Heart left ventricle (tissue), 16 donors: ENCODE results near the gene CKMT2. TPM values are rescaled to one million over a fixed set of nuclear protein-coding genes. Genes with fewer than 3 reads are reported as not detected.

Experiments used
- ATAC-seq, 4 donors: fragments of 200-7000 bp; cut with Tn5 transposase; one replicate each; pipeline ENCODE4 v1.9.1; 2020 to 2022; ENCODE audit warnings: moderate library complexity in 4 of 4, mild to moderate bottlenecking in 3 of 4, moderate number of reproducible peaks in 1 of 4
- DNase-seq, 5 donors: peaks; one replicate each; pipeline ENCODE4 v3.0.0-alpha.2; 2020
- H3K27ac ChIP-seq, 12 donors: fragments of 200-600 bp; sonication (generic) in 4 of 12; one replicate each; pipeline versions ENCODE4 v1.5.0 to v1.8.0; 2016 to 2022; ENCODE audit warnings: mild to moderate bottlenecking in 2 of 12
- H3K27me3 ChIP-seq, 9 donors: fragments of 200-600 bp; sonication (generic) in 2 of 9; one replicate each; pipeline versions ENCODE4 v1.5.1 to v1.8.0; 2016 to 2022; ENCODE audit warnings: mild to moderate bottlenecking in 3 of 9
- H3K36me3 ChIP-seq, 9 donors: fragments of 200-600 bp; sonication (generic) in 2 of 9; one replicate each; pipeline versions ENCODE4 v1.5.0 to v1.8.0; 2018 to 2022; ENCODE audit warnings: mild to moderate bottlenecking in 2 of 9
- H3K4me1 ChIP-seq, 12 donors: fragments of 200-600 bp; sonication (generic) in 4 of 12; one replicate each; pipeline versions ENCODE4 v1.5.0 to v1.8.0; 2016 to 2022; ENCODE audit warnings: mild to moderate bottlenecking in 3 of 12
- H3K4me3 ChIP-seq, 12 donors: fragments of 200-600 bp; sonication (generic) in 4 of 12; one replicate each; pipeline versions ENCODE4 v1.5.0 to v1.8.0; 2017 to 2022; ENCODE audit warnings: mild to moderate bottlenecking in 9 of 12, moderate library complexity in 4 of 12
- H3K9me3 ChIP-seq, 12 donors: fragments of 200-600 bp; sonication (generic) in 4 of 12; one replicate each; pipeline versions ENCODE4 v1.5.0 to v1.8.0; 2016 to 2022; ENCODE audit warnings: mild to moderate bottlenecking in 1 of 12
- POLR2A ChIP-seq, 2 donors: fragments of 450-650 bp; IDR thresholded peaks; one replicate each; pipeline ENCODE4 v1.6.1; 2017; ENCODE audit warnings: antibody characterized with exemption in 2 of 2, mild to moderate bottlenecking in 2 of 2, moderate library complexity in 2 of 2
- WGBS, 4 donors: extraction: QIAGEN DNeasy Blood & Tissue Kit in 2 of 4; methylation state at CpG; one replicate each; pipeline versions ENCODE4 v1.1.5 to v1.1.7; 2013 to 2018; 5-methylcytosine and 5-hydroxymethylcytosine counted together
- intact Hi-C, 10 donors: fragments of 100-400 bp; cut with DNase I; formaldehyde crosslinking; loops; one replicate each; pipeline versions ENCODE4 v1.11.1 to v1.14.2; 2022
- polyA plus RNA-seq, 2 donors: library from polyadenylated mRNA; stranded (reverse); fragments of 200-250 nt; gene quantifications; one replicate each; pipeline ENCODE4 v1.2.3, GENCODE V29; 2013
- total RNA-seq, 9 donors: library from RNA; depleted of rRNA in 2 of 9; stranded (reverse); fragments of >200 nt in 2 of 9; fragmentation: NEBNext Ultra II Directional in 3 of 9; extraction: Animal tissue kit (Norgen Biotek cat#: 25700) in 3 of 9; gene quantifications; one replicate each; pipeline versions ENCODE4 v1.1.0 to v1.2.4, GENCODE V29; 2016 to 2023
- TF ChIP-seq, protein P1 (sequence below), 12 donors: fragments of 200-600 bp; sonication (generic) in 4 of 12; IDR thresholded peaks; one replicate each; pipeline versions ENCODE4 v1.5.0 to v1.8.0; 2018 to 2022; ENCODE audit warnings: antibody characterized with exemption in 12 of 12, mild to moderate bottlenecking in 5 of 12
- donor health status: ischemic (EF 13 %, LVEDD 7.1; RV severe dilation, severe dysfunction).
- donor health status: healthy with polysubstance abuse.
- donor health status: DM: no; HTN: yes; CAD: no.
- donor health status: DM: no; HTN: no; CAD: no.
- donor health status: ischemic (EF 25% LVEDD 6.9; RV normal size, moderate dysfunction).
- donor health status: ischemic (EF 25% LVEDD 5.7; RV mildly dilated, moderate dysfunction).
- donor health status: healthy.
- donor health status: DM: yes; HTN: yes; CAD: no.
- donor health status: ischemic (EF 35%, LVEDD 5.7; RV mildly dilated, moderate dysfunction).
- donor health status: nonischemic (EF 11% LVEDD 7.7; RV severe dilation, severe dysfunction).
- donor health status: DM: yes; HTN: yes; CAD: no.
- donor health status: PGD.
- donor health status: ischemic (EF 29% LVEDD 5.4; RV normal size, mild dysfunction).
- donor health status: nonischemic (EF 23%, LVEDD 6.1; RV moderate dilation, normal function).

The CKMT2 gene
- total and polyA plus RNA-seq, 11 donors, result 890 to 3,872 (median 1,758) TPM

DNA sequence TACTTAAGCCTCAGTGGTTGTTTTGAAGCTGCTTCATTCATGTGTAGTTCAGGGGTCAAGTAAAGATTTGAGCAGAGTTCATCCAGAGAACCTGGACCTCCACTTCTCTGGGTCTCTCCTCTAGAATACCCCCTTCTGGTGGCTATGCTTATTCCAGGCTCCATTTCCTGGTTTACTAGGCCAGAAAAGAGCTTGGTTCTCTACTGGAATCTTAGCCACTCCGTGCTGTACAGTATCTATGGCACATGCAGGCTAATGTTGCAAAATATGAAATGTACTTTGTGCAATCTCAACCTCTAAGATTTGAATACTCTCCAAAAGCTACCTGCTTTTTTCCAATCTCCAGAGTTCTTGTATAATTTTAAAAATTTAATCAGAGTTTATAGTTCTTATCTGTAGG, 50.9 kb downstream of the CKMT2 start:
- Histone ChIP-seq H3K36me3 (peaks cover 0 to 5% (median 0%) of the 10 kb centered on the region in 9 donors), H3K27me3 (no peaks in the 10 kb centered on the region), H3K4me1 (no peaks in the 10 kb centered on the region), H3K27ac (no peak overlapping the region), H3K4me3 (no peak overlapping the region), H3K9me3 (peaks cover 0 to 9% (median 0%) of the 10 kb centered on the region in 12 donors)
- 85 to 100% (median 98%) methylated on average over 1 of the region's 1 CpG for WGBS, 4 donors
- TF ChIP-seq, protein P1, sequence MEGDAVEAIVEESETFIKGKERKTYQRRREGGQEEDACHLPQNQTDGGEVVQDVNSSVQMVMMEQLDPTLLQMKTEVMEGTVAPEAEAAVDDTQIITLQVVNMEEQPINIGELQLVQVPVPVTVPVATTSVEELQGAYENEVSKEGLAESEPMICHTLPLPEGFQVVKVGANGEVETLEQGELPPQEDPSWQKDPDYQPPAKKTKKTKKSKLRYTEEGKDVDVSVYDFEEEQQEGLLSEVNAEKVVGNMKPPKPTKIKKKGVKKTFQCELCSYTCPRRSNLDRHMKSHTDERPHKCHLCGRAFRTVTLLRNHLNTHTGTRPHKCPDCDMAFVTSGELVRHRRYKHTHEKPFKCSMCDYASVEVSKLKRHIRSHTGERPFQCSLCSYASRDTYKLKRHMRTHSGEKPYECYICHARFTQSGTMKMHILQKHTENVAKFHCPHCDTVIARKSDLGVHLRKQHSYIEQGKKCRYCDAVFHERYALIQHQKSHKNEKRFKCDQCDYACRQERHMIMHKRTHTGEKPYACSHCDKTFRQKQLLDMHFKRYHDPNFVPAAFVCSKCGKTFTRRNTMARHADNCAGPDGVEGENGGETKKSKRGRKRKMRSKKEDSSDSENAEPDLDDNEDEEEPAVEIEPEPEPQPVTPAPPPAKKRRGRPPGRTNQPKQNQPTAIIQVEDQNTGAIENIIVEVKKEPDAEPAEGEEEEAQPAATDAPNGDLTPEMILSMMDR (IDR thresholded peaks at IDR 0.05), result no peak
- no peak for TF ChIP-seq POLR2A (IDR thresholded peaks at IDR 0.05)
- DNase-seq (no peak), ATAC-seq (no peak)
- intact Hi-C loops, result no loop called here

- WGBS, 4 donors, result 65 to 84% (median 80%) methylated on average over 3 of the region's 3 CpGs
- no peak for DNase-seq
- ATAC-seq, result no peak
- no peak overlapping the region for H3K4me3 ChIP-seq
- H3K27ac ChIP-seq, result no peak overlapping the region
- intact Hi-C loops, result no loop called here
- H3K4me1 ChIP-seq, result no peaks in the 10 kb centered on the region
- TF ChIP-seq, protein P1 (IDR thresholded peaks at IDR 0.05), result no peak
- TF ChIP-seq POLR2A (IDR thresholded peaks at IDR 0.05), result no peak
- no peaks in the 10 kb centered on the region for H3K27me3 ChIP-seq
- peaks cover 0 to 10% (median 0%) of the 10 kb centered on the region in 12 donors for H3K9me3 ChIP-seq
- peaks cover 0 to 8% (median 0%) of the 10 kb centered on the region in 9 donors for H3K36me3 ChIP-seq
Observed at GRCh38 chr5:81286059-81286617, 53.0 kb downstream of the CKMT2 start.

DNA sequence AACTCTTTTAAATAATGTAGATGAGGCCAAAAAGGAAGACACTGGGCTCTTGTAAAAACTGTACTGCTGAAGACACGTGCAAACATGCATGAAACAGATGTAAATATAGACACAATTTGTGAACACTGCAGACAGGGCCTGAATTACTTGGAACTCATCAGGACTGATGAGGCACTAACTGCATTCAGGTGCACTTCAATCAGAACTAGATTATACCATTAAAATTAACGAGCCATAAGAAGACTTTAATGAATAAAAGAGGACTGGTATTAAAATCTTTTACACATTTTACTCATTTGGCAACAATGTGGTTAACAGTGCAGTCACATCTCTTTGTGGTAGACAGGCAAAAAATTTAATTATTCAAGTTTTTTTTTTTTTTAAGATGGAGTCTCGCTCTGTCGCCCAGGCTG, 54.9 kb downstream of the CKMT2 start:
- H3K4me1 ChIP-seq, result no peaks in the 10 kb centered on the region
- no peaks in the 10 kb centered on the region for H3K27me3 ChIP-seq
- no peak for DNase-seq
- intact Hi-C loops, result no loop called here
- peaks cover 0 to 23% (median 14%) of the 10 kb centered on the region in 12 donors for H3K9me3 ChIP-seq
- TF ChIP-seq, protein P1 (IDR thresholded peaks at IDR 0.05), result no peak
- no peak for TF ChIP-seq POLR2A (IDR thresholded peaks at IDR 0.05)
- 89 to 93% (median 91%) methylated on average over 4 of the region's 4 CpGs for WGBS, 4 donors
- peaks cover 0 to 21% (median 0%) of the 10 kb centered on the region in 9 donors for H3K36me3 ChIP-seq
- H3K27ac ChIP-seq, result no peak overlapping the region
- no peak for ATAC-seq
- H3K4me3 ChIP-seq, result no peak overlapping the region

DNA sequence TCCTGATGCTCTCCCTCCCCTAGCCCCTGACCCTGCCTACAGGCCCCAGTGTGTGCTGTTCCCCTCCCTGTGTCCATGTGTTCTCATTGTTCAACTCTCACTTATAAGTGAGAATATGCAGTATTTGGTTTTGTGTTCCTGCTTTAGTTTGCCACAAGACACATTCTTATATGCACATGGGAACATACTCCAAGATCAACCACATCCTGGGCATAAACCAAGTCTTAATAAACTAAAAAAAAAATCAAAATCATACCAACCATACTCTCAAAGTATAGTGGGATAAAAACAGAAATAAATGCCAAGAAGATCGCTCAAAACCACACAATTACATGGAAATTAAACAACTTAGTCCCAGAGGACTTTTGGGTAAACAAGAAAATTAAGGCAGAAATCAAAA, 57.0 kb downstream of the CKMT2 start:
- H3K36me3 ChIP-seq, result peaks cover 0 to 25% (median 0%) of the 10 kb centered on the region in 9 donors
- no peak overlapping the region for H3K27ac ChIP-seq
- ATAC-seq (no peak), DNase-seq (no peak)
- H3K4me1 ChIP-seq, result no peaks in the 10 kb centered on the region
- 88 to 95% (median 92%) methylated on average over 1 of the region's 1 CpG for WGBS, 4 donors
- H3K9me3 ChIP-seq, result peaks cover 0 to 32% (median 14%) of the 10 kb centered on the region in 12 donors
- no peaks in the 10 kb centered on the region for H3K27me3 ChIP-seq
- H3K4me3 ChIP-seq, result no peak overlapping the region
- TF ChIP-seq POLR2A (IDR thresholded peaks at IDR 0.05), result no peak
- TF ChIP-seq, protein P1 (IDR thresholded peaks at IDR 0.05), result no peak
- intact Hi-C loops, result loop anchor here in 3 of 10 donors (10.0 kb wide), 3 partner anchors 45 to 95 kb away; no protein-coding TSS in a partner anchor
